Hepatocyte (in vitro differentiated cells): ENCODE measurements around the gene WDFY2. TPM values are rescaled to one million over a fixed set of nuclear protein-coding genes. Genes with fewer than 3 reads are reported as not detected.

ENCODE experiments used
- DNase-seq: peaks from one replicate; pipeline ENCODE4 v3.0.0-alpha.2; 2016; ENCODE audit warnings: low spot score
- H2AFZ ChIP-seq: fragments of 200-600 bp; sonication (generic); 2 replicates; pipeline ENCODE4 v1.6.0; 2016; ENCODE audit warnings: antibody characterized with exemption, mild to moderate bottlenecking
- H3K27ac ChIP-seq: fragments of 200-600 bp; sonication (generic); 2 replicates; pipeline ENCODE4 v1.5.1; 2016; ENCODE audit warnings: mild to moderate bottlenecking
- H3K27me3 ChIP-seq: fragments of 200-600 bp; sonication (generic); 2 replicates; pipeline ENCODE4 v1.6.1; 2016
- H3K36me3 ChIP-seq: fragments of 200-600 bp; sonication (generic); replicated peaks from 2 replicates; pipeline ENCODE4 v1.5.1; 2016; ENCODE audit warnings: low read depth; ENCODE audit not compliant: insufficient read depth
- H3K4me1 ChIP-seq: fragments of 200-600 bp; sonication (generic); 2 replicates; pipeline ENCODE4 v1.5.1; 2016; ENCODE audit warnings: mild to moderate bottlenecking, moderate library complexity; ENCODE audit not compliant: insufficient read depth
- H3K4me2 ChIP-seq: fragments of 200-600 bp; sonication (generic); 2 replicates; pipeline ENCODE4 v1.6.0; 2016
- H3K4me3 ChIP-seq: fragments of 200-600 bp; sonication (generic); 2 replicates; pipeline ENCODE4 v1.5.1; 2016; ENCODE audit warnings: mild to moderate bottlenecking
- H3K79me2 ChIP-seq: fragments of 200-600 bp; sonication (generic); 2 replicates; pipeline ENCODE4 v1.6.0; 2017; ENCODE audit warnings: mild to moderate bottlenecking
- H3K9me2 ChIP-seq: fragments of 200-600 bp; sonication (generic); replicated peaks from 2 replicates; pipeline ENCODE4 v1.6.0; 2017; ENCODE audit warnings: mild to moderate bottlenecking; ENCODE audit not compliant: insufficient read depth
- H3K9me3 ChIP-seq: fragments of 200-600 bp; sonication (generic); 2 replicates; pipeline ENCODE4 v1.5.1; 2016; ENCODE audit warnings: low read depth, mild to moderate bottlenecking
- H4K20me1 ChIP-seq: fragments of 200-600 bp; sonication (generic); 2 replicates; pipeline ENCODE4 v1.6.0; 2016; ENCODE audit warnings: mild to moderate bottlenecking; ENCODE audit not compliant: insufficient read depth, poor library complexity, severe bottlenecking
- EZH2 ChIP-seq: fragments of 200-600 bp; sonication (generic); IDR thresholded peaks from 2 replicates; pipeline ENCODE4 v1.6.1; 2016; ENCODE audit warnings: antibody characterized with exemption, mild to moderate bottlenecking, borderline replicate concordance
- EZH2phosphoT487 ChIP-seq: fragments of 200-600 bp; sonication (generic); IDR thresholded peaks from one replicate; pipeline ENCODE4 v1.6.1; 2018; ENCODE audit warnings: antibody characterized with exemption, mild to moderate bottlenecking, low read depth, moderate library complexity; ENCODE audit not compliant: unreplicated experiment, severe bottlenecking
- WGBS: methylation state at CpG from one replicate; pipeline ENCODE4 v1.1.6; 2016; ENCODE audit warnings: low lambda C conversion rate; ENCODE audit errors: missing lambda C conversion rate; 5-methylcytosine and 5-hydroxymethylcytosine counted together
- polyA plus RNA-seq: library from polyadenylated mRNA; unstranded; fragments of >200 nt; fragmentation: Nextera tagmentation; extraction: Ambion mirVana; gene quantifications from 2 replicates; pipeline ENCODE4 v1.2.1, GENCODE V29; 2016
- total RNA-seq: library from RNA; depleted of rRNA; stranded (reverse); fragments of >200 nt; gene quantifications from 2 replicates; pipeline ENCODE4 v1.2.3, GENCODE V29; 2014
- TF ChIP-seq, protein P1 (sequence below): fragments of 200-600 bp; sonication (generic); IDR thresholded peaks from 2 replicates; pipeline ENCODE4 v1.5.1; 2016; ENCODE audit warnings: antibody characterized with exemption, mild to moderate bottlenecking; ENCODE audit not compliant: poor library complexity

WDFY2 gene
- total and polyA plus RNA-seq, 2 experiments from 2014 or later, result 9.0 to 9.1 TPM

DNA sequence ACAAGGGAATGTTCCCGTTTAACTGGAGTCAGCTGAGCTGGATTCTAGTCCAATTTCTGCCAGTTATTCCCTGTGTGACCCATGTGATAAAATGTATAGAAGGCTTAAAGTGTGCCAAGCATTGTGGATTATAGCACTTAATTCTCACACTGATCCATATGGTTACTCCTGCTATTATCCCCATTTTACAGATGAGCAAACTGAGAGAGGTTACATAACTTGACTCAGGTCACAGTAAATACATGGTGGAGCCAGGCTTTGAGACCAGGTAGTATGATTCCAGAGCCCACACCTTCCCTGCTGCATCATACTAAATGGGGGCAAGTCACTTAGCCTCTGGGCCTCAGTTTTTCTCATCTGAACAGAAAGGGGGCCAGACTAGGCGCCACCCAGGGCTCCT, 221.7 kb downstream of the WDFY2 start:
- Histone ChIP-seq H3K79me2 (no peaks in the 10 kb centered on the region), H3K4me2 (no peak overlapping the region), H3K4me3 (no peak overlapping the region), H3K9me3 (no peaks in the 10 kb centered on the region), H3K36me3 (no peaks in the 10 kb centered on the region), H3K27ac (no peak overlapping the region), H3K9me2 (no peaks in the 10 kb centered on the region), H3K4me1 (peaks cover 16% of the 10 kb centered on the region), H2AFZ (no peak overlapping the region), H3K27me3 (no peaks in the 10 kb centered on the region), H4K20me1 (no peaks in the 10 kb centered on the region)
- no peak for DNase-seq
- 92% methylated on average over 2 of the region's 2 CpGs for WGBS
- TF ChIP-seq EZH2, result no peak

GRCh38 chr13:51806566-51806965, 222.3 kb downstream of the WDFY2 start:
- Histone ChIP-seq H3K9me3 (no peaks in the 10 kb centered on the region), H4K20me1 (no peaks in the 10 kb centered on the region), H3K27ac (no peak overlapping the region), H3K79me2 (no peaks in the 10 kb centered on the region), H2AFZ (no peak overlapping the region), H3K4me1 (peaks cover 16% of the 10 kb centered on the region), H3K27me3 (no peaks in the 10 kb centered on the region), H3K4me2 (no peak overlapping the region), H3K36me3 (no peaks in the 10 kb centered on the region), H3K9me2 (no peaks in the 10 kb centered on the region), H3K4me3 (no peak overlapping the region)
- no peak for TF ChIP-seq EZH2
- no peak for TF ChIP-seq EZH2phosphoT487
- TF ChIP-seq, protein P1, sequence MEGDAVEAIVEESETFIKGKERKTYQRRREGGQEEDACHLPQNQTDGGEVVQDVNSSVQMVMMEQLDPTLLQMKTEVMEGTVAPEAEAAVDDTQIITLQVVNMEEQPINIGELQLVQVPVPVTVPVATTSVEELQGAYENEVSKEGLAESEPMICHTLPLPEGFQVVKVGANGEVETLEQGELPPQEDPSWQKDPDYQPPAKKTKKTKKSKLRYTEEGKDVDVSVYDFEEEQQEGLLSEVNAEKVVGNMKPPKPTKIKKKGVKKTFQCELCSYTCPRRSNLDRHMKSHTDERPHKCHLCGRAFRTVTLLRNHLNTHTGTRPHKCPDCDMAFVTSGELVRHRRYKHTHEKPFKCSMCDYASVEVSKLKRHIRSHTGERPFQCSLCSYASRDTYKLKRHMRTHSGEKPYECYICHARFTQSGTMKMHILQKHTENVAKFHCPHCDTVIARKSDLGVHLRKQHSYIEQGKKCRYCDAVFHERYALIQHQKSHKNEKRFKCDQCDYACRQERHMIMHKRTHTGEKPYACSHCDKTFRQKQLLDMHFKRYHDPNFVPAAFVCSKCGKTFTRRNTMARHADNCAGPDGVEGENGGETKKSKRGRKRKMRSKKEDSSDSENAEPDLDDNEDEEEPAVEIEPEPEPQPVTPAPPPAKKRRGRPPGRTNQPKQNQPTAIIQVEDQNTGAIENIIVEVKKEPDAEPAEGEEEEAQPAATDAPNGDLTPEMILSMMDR, result no peak
- DNase-seq, result no peak
- WGBS, result 82% methylated on average over 2 of the region's 2 CpGs

DNA sequence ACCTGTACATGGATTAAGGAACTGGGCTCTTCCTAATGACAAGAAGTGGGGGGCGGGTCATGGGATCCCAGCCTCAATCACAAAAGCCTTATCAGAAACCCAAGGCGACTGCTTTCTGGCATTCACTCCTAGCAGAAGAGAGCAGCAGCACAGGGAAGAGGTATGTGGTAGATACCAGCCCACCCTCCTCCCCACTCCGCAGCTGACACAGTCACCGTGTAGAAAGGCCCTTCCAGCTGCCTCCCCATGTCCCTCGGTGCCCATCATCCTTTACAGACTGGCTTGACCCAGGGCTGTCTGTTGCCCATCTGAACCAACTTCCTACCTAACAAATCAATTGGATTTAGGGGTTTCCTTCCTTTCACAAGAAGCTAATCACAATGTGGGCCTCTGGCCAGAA, 222.8 kb downstream of the WDFY2 start:
- DNase-seq, result no peak

GRCh38 chr13:51808811-51809210, 224.5 kb downstream of the WDFY2 start:
- Histone ChIP-seq H3K36me3 (no peaks in the 10 kb centered on the region), H4K20me1 (no peaks in the 10 kb centered on the region), H3K4me2 (no peak overlapping the region), H3K9me3 (no peaks in the 10 kb centered on the region), H3K4me3 (no peak overlapping the region), H3K27ac (no peak overlapping the region), H3K27me3 (no peaks in the 10 kb centered on the region), H2AFZ (no peak overlapping the region), H3K79me2 (no peaks in the 10 kb centered on the region), H3K4me1 (peaks cover 3% of the 10 kb centered on the region), H3K9me2 (no peaks in the 10 kb centered on the region)
- no peak for DNase-seq
- no peak for TF ChIP-seq EZH2
- TF ChIP-seq, protein P1, result no peak
- TF ChIP-seq EZH2phosphoT487, result no peak

More for the DNA sequence above, 222.8 kb downstream of the WDFY2 start:
- H3K27ac ChIP-seq, result no peak overlapping the region
- H3K9me3 ChIP-seq, result no peaks in the 10 kb centered on the region
- TF ChIP-seq EZH2phosphoT487, result no peak
- TF ChIP-seq, protein P1, result no peak
- no peak for TF ChIP-seq EZH2
- no peaks in the 10 kb centered on the region for H4K20me1 ChIP-seq
- no peak overlapping the region for H3K4me2 ChIP-seq
- H3K9me2 ChIP-seq, result no peaks in the 10 kb centered on the region
- no peak overlapping the region for H3K4me3 ChIP-seq
- H3K4me1 ChIP-seq, result peaks cover 16% of the 10 kb centered on the region
- H3K27me3 ChIP-seq, result no peaks in the 10 kb centered on the region
- no peaks in the 10 kb centered on the region for H3K79me2 ChIP-seq
- 65% methylated on average over 5 of the region's 5 CpGs for WGBS
- no peak overlapping the region for H2AFZ ChIP-seq
- H3K36me3 ChIP-seq, result no peaks in the 10 kb centered on the region
